ENCODE measurements around the gene TMEM72. TPM values are rescaled to one million over a fixed set of nuclear protein-coding genes. Genes with fewer than 3 reads are reported as not detected.

The TMEM72 gene
- 1 to 10 TPM in 1 of 2 donors, not detected in 1; 1.6 TPM for total RNA-seq

- intact Hi-C loops (cut with DNase I): no loop called here
- TF ChIP-seq CTCF (IDR thresholded peaks at IDR 0.05) (no peak), POLR2AphosphoS5 (IDR thresholded peaks at IDR 0.05) (no peak), POLR2A (IDR thresholded peaks at IDR 0.05) (no peak)
- WGBS: 25% methylated on average over 11 of the region's 12 CpGs
- H3K4me3 ChIP-seq: no peak within 1 kb of the TSS
- H3K27ac ChIP-seq: no peak within 1 kb of the TSS
- no peak for DNase-seq (ENCODE audit: low spot score)
- no peaks in the 10 kb centered on the region for H3K27me3 ChIP-seq (replicated peaks; ENCODE audit: insufficient read depth)
- H3K36me3 ChIP-seq: no peaks in the 10 kb centered on the region
- H3K9me3 ChIP-seq: no peaks in the 10 kb centered on the region
- no peaks in the 10 kb centered on the region for H3K4me1 ChIP-seq (replicated peaks)
Measured at GRCh38 chr10:44911081-44911540, at the start of gene TMEM72. Gene TMEM72 (plus strand): TSS chr10:44911337. CDS start chr10:44911513, 176 bp downstream.

- Histone ChIP-seq H3K27ac (no peak overlapping the region), H3K4me1 (replicated peaks) (no peaks in the 10 kb centered on the region), H3K9me3 (no peaks in the 10 kb centered on the region), H3K27me3 (replicated peaks; ENCODE audit: insufficient read depth) (no peaks in the 10 kb centered on the region), H3K4me3 (no peak overlapping the region), H3K36me3 (no peaks in the 10 kb centered on the region)
- no peak for DNase-seq (ENCODE audit: low spot score)
- intact Hi-C loops (cut with DNase I): loop anchor here (5.0 kb wide), 1 partner anchor 1190 kb away; no protein-coding TSS in a partner anchor
- TF ChIP-seq POLR2AphosphoS5 (IDR thresholded peaks at IDR 0.05): no peak
- TF ChIP-seq CTCF (IDR thresholded peaks at IDR 0.05): no peak
- no peak for TF ChIP-seq POLR2A (IDR thresholded peaks at IDR 0.05)
- WGBS: 88% methylated on average over 12 of the region's 12 CpGs
Measured at GRCh38 chr10:44862006-44862751, 49.0 kb upstream of the TMEM72 start.

GRCh38 chr10:44862924-44863323 is 48.2 kb upstream of the TMEM72 start:
- H3K4me3 ChIP-seq: no peak overlapping the region
- 57% methylated on average over 4 of the region's 4 CpGs for WGBS
- intact Hi-C loops (cut with DNase I): loop anchor here (5.0 kb wide), 1 partner anchor 1191 kb away; no protein-coding TSS in a partner anchor
- no peaks in the 10 kb centered on the region for H3K36me3 ChIP-seq
- no peaks in the 10 kb centered on the region for H3K4me1 ChIP-seq (replicated peaks)
- no peak for DNase-seq (ENCODE audit: low spot score)
- no peaks in the 10 kb centered on the region for H3K27me3 ChIP-seq (replicated peaks; ENCODE audit: insufficient read depth)
- H3K9me3 ChIP-seq: no peaks in the 10 kb centered on the region
- H3K27ac ChIP-seq: no peak overlapping the region
- no peak for TF ChIP-seq CTCF (IDR thresholded peaks at IDR 0.05)
- no peak for TF ChIP-seq POLR2A (IDR thresholded peaks at IDR 0.05)
- TF ChIP-seq POLR2AphosphoS5 (IDR thresholded peaks at IDR 0.05): no peak

- H3K27ac ChIP-seq: no peak overlapping the region
Measured at GRCh38 chr10:44863344-44864047, 47.6 kb upstream of the TMEM72 start.

More at GRCh38 chr10:44863344-44864047, 47.6 kb upstream of the TMEM72 start:
- WGBS: 82% methylated on average over 15 of the region's 15 CpGs
- Histone ChIP-seq H3K4me1 (replicated peaks) (no peaks in the 10 kb centered on the region), H3K27me3 (replicated peaks; ENCODE audit: insufficient read depth) (no peaks in the 10 kb centered on the region), H3K36me3 (no peaks in the 10 kb centered on the region), H3K4me3 (no peak overlapping the region), H3K9me3 (no peaks in the 10 kb centered on the region)
- TF ChIP-seq POLR2A (IDR thresholded peaks at IDR 0.05) (no peak), POLR2AphosphoS5 (IDR thresholded peaks at IDR 0.05) (no peak), CTCF (IDR thresholded peaks at IDR 0.05) (no peak)
- intact Hi-C loops (cut with DNase I): loop anchor here (2.0 to 5.0 kb wide), 2 partner anchors 477 to 1191 kb away; no protein-coding TSS in a partner anchor
- DNase-seq (ENCODE audit: low spot score): no peak
